Upper lobe of left lung (tissue), 4 donors: ENCODE data around the gene METRNL.

ENCODE experiments used
- CTCF ChIP-seq, 6 experiments: fragments of 450-650 bp in 4 of 6; fragments of 200-600 bp in 2 of 6; sonication (generic) in 2 of 6; IDR thresholded peaks; one replicate each; pipeline ENCODE4 v1.5.1; 2016 to 2019; ENCODE audit warnings: antibody characterized with exemption in 6 of 6
- EP300 ChIP-seq, 4 donors: sonication (generic); formaldehyde crosslinking; IDR thresholded peaks; one replicate each; pipeline ENCODE4 v1.5.1; 2017; ENCODE audit warnings: antibody characterized with exemption in 4 of 4, control low read depth in 2 of 4
- POLR2A ChIP-seq, 4 donors: fragments of 450-650 bp; IDR thresholded peaks; one replicate each; pipeline ENCODE4 v1.5.1; 2016 to 2017; ENCODE audit warnings: antibody characterized with exemption in 4 of 4, mild to moderate bottlenecking in 2 of 4

GRCh38 chr17:83121921-83122820, 42.8 kb downstream of the METRNL start:
- no peak for TF ChIP-seq POLR2A (IDR thresholded peaks at IDR 0.05)
- no peak for TF ChIP-seq CTCF (IDR thresholded peaks at IDR 0.05)
- no peak for TF ChIP-seq EP300 (IDR thresholded peaks at IDR 0.05)
